ENCODE data around the gene WDR18.

WDR18 gene

DNA sequence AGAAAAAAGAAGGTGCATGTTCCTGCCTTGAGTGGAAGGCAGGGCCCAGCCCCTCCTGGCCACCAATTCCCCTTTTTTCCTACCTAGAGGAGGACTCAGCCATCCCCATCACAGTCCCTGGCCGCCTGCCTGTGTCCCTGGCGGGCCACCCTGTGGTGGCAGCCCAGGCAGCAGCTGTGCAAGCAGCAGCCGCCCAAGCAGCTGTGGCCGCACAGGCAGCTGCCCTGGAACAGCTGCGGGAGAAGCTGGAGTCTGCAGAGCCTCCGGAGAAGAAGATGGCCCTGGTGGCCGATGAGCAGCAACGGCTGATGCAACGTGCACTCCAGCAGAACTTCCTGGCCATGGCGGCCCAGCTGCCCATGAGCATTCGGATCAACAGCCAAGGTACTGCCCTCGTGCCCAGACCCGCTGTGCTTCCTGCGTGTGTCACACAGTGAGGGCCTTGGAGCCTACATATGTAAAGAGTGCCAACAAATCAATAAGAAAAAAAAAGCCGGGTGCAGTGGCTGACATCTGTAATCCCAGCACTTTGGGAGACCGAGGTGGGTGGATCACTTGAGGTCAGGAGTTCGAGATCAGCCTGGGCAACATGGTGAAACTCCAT, 17.6 kb upstream of the WDR18 start:
- in situ Hi-C loops (cut with MboI; ENCODE audit: low sequenced_read_pairs, unreplicated experiment): no loop called here
- no peak for DNase-seq (ENCODE audit: low spot score)
- TF ChIP-seq, protein P1, sequence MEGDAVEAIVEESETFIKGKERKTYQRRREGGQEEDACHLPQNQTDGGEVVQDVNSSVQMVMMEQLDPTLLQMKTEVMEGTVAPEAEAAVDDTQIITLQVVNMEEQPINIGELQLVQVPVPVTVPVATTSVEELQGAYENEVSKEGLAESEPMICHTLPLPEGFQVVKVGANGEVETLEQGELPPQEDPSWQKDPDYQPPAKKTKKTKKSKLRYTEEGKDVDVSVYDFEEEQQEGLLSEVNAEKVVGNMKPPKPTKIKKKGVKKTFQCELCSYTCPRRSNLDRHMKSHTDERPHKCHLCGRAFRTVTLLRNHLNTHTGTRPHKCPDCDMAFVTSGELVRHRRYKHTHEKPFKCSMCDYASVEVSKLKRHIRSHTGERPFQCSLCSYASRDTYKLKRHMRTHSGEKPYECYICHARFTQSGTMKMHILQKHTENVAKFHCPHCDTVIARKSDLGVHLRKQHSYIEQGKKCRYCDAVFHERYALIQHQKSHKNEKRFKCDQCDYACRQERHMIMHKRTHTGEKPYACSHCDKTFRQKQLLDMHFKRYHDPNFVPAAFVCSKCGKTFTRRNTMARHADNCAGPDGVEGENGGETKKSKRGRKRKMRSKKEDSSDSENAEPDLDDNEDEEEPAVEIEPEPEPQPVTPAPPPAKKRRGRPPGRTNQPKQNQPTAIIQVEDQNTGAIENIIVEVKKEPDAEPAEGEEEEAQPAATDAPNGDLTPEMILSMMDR (IDR thresholded peaks at IDR 0.05; ENCODE audit: borderline replicate concordance, control extremely low read depth, extremely low read depth, insufficient read depth, missing control alignments): no peak

DNA sequence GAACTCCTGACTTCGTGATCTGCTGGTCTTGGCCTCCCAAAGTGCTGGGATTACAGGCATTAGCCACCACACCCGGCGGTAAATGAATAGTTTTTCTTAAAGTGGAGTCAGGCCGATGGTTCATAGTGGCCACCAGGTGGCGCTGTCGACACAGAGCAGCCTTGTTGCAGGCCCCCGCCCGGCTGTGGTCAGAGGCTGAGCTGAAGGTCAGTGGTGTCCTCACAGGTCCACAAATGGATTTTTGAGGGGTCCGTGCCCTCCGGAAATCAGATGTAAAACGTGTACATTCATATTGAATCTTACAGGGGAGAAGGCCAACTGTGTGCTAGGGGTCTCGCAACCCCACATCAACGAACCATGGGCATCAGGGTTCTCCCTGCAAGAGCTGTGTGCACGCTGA, 13.4 kb upstream of the WDR18 start:
- in situ Hi-C loops (cut with MboI; ENCODE audit: low sequenced_read_pairs, unreplicated experiment): no loop called here
- TF ChIP-seq, protein P1 (IDR thresholded peaks at IDR 0.05; ENCODE audit: borderline replicate concordance, control extremely low read depth, extremely low read depth, insufficient read depth, missing control alignments): peak; percentile 34
- no peak for DNase-seq (ENCODE audit: low spot score)

DNA sequence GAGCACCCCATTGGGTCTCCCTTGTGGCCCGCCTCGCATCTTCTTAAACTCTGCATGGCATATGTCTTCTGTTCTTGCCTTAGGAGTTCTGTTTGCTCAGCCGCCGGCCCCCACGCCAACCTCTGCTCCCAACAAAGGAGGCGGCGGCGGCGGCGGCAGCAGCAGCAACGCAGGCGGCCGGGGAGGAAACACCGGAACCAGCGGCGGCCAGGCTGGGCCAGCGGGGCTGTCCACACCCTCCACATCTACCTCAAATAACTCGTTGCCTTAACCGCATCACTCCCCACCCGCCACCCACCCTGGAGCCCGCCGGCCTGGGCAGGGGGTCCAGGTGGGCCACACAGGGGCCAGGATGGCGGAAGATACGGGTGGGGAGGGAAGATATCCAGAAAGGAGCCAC, 12.3 kb upstream of the WDR18 start:
- TF ChIP-seq, protein P1 (IDR thresholded peaks at IDR 0.05; ENCODE audit: borderline replicate concordance, control extremely low read depth, extremely low read depth, insufficient read depth, missing control alignments): no peak
- DNase-seq (ENCODE audit: low spot score): no peak

DNA sequence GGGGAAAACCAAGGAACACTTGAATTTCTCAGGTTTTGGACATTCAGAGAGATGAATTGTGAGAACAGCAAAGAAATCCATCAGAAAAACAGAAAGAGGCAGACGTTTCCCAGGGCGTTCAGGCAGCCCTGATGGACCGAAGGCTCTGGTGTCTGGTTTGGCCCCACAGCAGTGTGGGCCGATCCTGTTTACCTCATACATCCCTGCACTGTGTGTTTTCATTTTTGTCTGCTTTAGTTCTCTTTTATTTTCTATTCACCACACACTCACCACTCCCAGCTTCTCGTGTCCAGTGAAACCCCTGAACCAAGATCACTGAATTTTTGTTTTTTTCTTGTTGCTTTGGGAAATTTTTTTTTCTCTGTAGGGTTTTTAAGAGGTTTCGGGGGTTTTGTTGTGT, 11.9 kb upstream of the WDR18 start:
- DNase-seq (ENCODE audit: low spot score): no peak
- in situ Hi-C loops (cut with MboI; ENCODE audit: low sequenced_read_pairs, unreplicated experiment): no loop called here
- TF ChIP-seq, protein P1 (IDR thresholded peaks at IDR 0.05; ENCODE audit: borderline replicate concordance, control extremely low read depth, extremely low read depth, insufficient read depth, missing control alignments): no peak

More for the DNA sequence above, 12.3 kb upstream of the WDR18 start:
- in situ Hi-C loops (cut with MboI; ENCODE audit: low sequenced_read_pairs, unreplicated experiment): no loop called here

DNA sequence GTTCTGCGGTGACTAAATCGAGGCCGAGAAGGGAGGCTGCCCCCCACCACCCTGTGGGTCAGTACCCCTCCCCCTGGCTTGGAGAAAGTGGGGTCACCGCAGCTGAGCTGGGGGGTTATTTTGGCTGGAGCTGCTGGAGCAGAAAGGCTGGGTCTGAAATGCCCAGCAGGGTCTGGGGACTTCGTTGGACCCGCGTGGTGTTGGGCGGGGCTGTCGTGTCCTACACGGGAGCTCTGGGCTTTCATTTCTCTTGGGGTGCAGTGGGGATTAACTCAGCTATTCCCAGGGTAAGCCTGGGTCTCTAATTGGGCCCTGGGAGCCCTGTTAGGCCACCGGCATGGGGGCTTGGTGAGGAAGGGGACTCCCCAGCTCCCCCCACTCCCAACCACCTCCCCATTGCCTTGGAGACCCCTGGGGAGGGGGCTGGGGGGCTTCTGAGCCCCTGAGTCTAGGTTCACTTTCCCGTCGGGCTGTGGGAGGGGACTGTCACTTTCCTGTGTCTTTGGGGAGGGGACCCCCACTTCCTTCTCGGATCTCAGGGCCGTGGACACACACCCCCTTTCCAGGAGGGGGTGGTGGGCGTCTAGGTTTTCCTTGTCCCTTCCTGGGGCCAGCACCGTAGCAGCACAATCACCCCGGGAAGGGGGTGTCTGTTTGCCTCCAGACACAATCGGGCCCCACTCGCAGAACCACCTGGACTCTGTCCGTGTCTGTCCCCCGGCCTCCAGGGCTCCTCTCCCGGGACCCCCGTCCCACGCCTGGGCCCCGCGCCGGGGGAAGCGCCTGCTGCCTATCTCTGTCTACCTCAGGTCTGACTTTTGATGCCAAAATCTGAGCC, 10.2 kb upstream of the WDR18 start:
- TF ChIP-seq, protein P1 (IDR thresholded peaks at IDR 0.05; ENCODE audit: borderline replicate concordance, control extremely low read depth, extremely low read depth, insufficient read depth, missing control alignments): no peak
- in situ Hi-C loops (cut with MboI; ENCODE audit: low sequenced_read_pairs, unreplicated experiment): no loop called here
- DNase-seq (ENCODE audit: low spot score): no peak

DNA sequence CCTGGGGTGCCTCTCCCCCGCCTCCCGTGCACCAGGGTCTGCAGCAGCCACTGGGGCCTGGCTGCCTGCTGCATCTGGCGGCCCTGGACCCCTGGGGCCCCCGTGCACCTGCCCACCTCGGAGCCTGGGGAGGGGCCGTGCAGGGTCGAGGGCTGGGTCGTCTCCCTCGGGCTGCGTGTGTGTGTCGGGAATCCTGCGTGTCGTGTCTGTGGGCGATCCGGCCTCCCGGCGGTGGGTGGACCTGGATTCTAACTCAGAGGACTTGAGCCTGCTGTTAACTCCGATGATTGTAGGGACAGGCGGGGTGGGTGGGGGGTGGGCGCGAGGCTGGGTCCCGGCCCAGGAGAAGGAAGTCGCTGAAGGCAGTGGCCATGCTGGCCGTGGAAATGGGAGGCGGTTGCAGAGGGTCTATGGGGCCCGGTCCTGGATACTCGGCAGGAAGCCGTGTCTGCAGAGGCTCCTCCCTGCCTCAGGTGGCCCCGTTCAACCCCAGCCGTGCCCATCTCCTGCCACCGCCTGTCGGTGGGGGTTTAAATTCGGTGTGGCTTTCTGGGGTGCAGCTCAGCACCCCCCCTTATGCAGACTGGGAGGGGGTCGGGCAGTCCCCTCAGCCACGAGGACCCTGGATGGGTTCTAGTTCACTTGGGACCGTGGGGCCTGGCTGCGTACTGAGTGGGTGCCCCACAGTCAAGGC, 9.4 kb upstream of the WDR18 start:
- in situ Hi-C loops (cut with MboI; ENCODE audit: low sequenced_read_pairs, unreplicated experiment): no loop called here
- TF ChIP-seq, protein P1 (IDR thresholded peaks at IDR 0.05; ENCODE audit: borderline replicate concordance, control extremely low read depth, extremely low read depth, insufficient read depth, missing control alignments): no peak
- no peak for DNase-seq (ENCODE audit: low spot score)

Data from GM13976 (cell line).